ENCODE measurements around the gene HEG1.

GRCh38 chr3:124999317-124999716 lies 56.5 kb downstream of the HEG1 start:
- TF ChIP-seq, protein P1, sequence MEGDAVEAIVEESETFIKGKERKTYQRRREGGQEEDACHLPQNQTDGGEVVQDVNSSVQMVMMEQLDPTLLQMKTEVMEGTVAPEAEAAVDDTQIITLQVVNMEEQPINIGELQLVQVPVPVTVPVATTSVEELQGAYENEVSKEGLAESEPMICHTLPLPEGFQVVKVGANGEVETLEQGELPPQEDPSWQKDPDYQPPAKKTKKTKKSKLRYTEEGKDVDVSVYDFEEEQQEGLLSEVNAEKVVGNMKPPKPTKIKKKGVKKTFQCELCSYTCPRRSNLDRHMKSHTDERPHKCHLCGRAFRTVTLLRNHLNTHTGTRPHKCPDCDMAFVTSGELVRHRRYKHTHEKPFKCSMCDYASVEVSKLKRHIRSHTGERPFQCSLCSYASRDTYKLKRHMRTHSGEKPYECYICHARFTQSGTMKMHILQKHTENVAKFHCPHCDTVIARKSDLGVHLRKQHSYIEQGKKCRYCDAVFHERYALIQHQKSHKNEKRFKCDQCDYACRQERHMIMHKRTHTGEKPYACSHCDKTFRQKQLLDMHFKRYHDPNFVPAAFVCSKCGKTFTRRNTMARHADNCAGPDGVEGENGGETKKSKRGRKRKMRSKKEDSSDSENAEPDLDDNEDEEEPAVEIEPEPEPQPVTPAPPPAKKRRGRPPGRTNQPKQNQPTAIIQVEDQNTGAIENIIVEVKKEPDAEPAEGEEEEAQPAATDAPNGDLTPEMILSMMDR (IDR thresholded peaks at IDR 0.05; ENCODE audit: insufficient read depth, low read length, poor library complexity, severe bottlenecking) = no peak
- TF ChIP-seq EZH2phosphoT487 (conservative IDR thresholded peaks at IDR 0.05; ENCODE audit: low read length) = no peak

All from SU-DHL-6 (cell line).